OCI-M2 (cell line): ENCODE measurements around the gene EFCAB11.
A peak's percentile ranks its signal among the peaks of the same experiment; 100 is the strongest.

ENCODE experiments used
- DNase-seq: peaks from one replicate; lab custom pipeline; 2025; ENCODE audit not compliant: unreplicated experiment; lab: John Stamatoyannopoulos, UW

EFCAB11 gene

DNA sequence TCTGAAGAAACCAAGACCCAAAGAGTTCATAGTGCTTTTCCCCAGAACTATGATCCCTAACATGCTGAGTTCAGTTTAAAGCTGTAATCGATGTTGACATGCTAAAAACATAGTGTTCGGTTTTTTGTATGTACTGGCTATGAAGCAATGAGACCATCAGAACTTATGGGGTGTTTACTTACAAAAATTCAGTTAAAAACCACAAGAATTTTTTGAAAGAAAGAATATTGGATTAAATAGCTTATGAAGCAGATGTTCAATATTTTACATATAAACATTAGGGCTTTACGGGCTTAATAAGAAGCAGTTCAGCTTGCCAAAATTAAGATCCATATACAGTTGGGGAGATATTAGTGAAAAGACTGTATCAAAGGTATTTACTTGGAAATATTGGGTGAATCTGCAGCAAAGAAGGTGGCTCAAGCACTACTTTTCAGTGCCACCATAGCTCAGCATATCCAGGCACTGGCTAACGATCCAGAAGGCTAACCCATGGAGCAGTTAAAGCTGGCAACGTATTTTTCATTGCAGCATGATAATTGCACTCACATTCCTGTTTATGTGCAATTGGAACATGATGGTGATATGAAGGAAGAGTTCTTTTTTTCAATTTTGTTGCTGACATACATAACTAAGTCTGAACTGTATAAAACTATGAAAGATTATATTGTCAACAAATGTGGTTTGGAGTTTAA lies 125.9 kb downstream of the EFCAB11 start:
- DNase-seq: no peak

DNA sequence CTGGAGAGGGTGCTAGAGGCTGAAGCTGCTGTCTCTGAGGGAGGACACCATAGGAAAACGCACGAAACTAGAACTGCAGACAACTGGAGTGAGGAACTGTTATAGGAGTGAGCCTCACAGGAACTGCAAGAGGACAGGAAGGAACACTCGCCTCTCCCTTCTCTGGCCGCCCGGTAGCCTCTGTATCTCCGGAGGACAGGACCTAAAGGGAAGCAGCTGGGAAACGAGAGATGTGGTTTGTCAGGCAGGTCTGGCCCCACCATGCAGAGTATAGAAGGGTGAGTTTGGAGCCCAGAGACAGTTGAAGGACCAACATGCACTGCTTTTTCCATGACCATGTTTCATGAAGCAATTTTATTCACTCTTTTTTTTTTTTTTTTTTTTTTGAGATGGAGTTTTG lies 127.3 kb downstream of the EFCAB11 start:
- DNase-seq: no peak

DNA sequence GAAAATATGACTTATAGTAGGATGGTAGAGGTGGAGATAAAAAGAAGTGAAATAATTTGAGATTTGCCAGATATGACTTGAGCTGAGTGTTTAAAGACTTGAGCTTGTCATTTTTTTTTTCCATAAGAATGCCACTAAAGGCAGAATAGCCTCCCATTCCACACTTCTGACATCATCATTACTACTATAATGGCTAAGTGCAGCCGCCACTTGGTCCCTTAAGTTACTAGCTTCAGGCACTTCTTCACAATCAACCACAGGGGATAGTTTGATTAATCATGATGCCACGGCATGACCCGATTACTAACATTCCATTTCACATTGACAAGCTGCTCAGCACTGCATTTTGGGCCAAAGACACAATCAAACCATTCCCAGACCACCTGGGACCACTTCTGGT lies 127.9 kb downstream of the EFCAB11 start:
- no peak for DNase-seq

DNA sequence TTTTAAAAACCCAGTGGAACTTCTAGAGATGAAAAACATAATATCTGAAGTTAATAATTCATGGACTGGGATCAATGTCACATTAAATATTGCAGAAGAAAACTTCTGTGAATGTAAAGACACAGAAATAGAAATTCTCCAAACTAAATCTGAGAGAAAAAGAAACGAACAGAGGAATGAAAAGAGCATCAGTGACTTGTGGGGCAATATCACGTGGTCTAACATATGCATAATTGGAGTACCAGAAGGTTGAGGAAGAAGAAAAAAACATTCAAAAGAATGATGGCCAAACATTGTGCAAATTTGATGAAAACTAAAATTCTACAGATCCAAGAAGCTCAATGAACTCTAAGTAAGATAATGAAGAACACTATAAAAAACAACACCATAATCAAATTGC lies 130.8 kb downstream of the EFCAB11 start:
- DNase-seq: no peak

DNA sequence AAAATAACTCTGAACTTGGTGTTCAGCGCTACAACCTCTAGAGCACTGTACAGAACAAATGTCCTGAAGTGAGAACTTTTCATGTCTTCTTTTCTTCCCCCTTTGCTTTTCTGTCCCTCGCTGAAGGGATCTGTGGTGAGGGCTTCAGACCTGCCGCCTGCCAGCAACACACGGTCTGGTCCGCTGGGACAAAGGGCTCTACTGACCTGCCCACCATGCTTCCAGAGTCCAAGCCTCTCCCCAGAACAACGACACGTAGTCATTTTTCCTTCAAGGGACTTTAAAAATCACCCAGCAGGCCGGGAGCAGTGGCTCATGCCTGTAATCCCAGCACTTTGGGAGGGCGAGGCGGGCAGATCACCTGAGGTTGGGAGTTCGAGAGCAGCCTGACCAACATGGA lies 140.4 kb downstream of the EFCAB11 start:
- DNase-seq: no peak

DNA sequence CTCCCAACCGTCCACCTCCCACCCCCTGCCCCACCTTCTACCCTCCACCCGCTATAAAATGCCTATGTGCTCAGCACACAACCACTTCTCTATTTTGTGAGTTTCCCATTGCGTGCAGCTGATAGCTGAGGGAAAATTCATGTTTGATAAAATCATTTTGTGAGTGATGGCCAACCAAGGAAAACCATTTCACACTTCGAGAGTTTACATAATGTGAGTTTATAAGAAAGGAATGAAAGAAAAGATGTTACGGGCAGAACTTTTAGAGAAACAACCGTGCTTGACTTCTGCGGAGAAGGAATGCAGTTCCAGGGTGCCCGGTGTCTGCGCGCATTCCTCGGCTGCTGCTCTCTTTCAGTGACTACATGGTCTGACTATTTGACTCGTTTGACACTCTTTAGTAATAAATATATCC lies 140.9 kb downstream of the EFCAB11 start:
- peak; percentile 28 for DNase-seq

DNA sequence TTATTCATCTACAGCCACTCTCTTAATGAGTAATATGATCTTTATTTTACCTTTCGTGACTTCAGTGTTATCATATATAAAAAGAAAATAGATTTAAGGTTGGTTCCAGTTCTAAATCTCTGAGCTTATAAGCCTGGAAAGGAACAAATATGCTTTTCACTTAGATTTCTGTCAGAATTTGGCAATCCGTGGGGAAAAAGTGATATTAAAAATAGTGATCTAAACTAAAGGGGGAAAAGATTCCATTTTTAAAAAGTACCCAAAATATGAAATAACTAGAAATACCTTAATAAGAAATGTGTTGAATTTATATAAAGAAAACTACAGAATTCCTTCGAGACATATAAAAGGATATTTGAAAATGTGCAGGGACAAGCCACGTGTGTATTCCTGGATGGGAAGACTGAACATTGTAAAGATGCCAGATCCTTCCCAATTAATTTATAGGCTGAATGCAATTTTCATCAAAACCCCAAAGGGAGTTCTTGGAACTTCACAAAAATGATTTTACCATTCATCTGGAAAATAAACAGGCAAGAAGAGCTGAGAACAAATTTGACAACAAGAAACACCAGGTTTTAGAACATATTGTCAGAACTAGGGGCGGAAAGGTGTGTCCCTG lies 142.5 kb downstream of the EFCAB11 start:
- DNase-seq: no peak

DNA sequence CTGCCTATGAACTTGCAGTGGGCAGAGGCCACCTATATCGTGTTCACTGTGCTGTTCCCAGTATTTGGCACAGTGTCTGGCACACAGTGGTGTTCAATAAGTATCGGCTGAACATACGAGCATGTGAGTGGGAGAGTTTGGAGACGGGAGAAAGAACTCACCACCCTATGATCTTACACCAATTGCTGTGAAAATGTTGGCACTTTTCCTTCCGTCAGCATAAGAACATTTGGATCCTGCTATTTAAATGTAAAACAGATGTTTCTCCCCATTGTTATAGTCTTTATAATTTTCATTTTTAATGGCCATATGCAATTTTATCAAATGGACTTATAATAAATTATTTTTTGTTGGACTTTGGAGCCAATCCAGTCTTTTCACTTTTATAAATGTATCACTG lies 144.4 kb downstream of the EFCAB11 start:
- DNase-seq: no peak

DNA sequence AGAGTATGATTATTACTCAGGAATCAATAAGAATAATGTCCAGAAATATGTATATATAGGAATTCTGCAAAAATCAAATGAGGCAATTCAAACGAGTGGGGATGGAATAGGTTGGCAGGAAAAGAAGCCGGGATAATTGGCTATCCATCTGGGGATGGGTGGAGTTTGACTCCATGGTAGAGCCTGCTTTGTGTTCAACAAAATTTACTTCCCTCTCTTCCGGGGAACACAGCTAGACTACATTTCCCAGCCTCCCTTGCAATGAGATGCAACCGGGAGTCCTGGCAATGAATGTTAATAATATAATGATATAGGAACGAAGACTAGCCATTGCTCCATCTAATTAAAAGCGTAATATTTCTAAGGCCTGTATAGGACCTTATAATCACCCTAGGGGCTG lies 146.6 kb downstream of the EFCAB11 start:
- no peak for DNase-seq

DNA sequence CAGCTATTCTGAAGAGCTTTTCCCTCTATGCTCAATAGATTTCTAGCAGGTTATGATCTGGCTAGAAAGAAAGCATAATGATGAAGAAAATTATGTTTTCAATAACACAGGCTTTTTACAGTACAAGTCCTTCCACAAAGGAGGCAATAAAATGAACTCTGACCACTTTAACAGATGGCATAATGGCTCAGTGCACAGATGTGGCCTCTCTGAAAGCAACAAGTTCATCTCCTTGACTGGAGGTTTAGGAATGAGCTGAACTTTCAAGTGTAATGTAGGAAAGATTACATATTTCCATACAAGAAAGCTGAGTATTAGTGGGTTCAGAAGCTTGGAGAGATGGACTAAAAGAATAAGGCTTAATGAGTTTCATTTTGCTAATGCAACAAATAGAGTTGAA lies 147.4 kb downstream of the EFCAB11 start:
- no peak for DNase-seq

DNA sequence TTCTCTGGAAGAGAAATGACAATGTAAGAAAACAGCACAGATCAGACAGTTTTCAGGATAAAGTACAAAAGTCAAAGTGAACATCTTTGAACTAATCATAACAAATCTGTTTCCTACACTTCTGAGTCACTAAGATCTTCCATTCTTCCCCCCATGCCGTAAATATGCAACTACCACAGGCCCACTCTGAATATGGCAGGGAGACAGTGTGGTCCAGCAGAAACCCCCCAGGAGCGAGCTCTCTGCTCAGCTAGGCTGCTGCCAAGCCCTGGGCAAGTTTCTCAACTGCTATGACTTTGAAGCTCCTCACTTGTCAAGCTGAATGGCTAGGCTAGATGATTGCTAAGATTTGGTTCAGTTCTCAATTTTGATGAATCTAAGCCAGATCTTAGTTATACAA lies 148.1 kb downstream of the EFCAB11 start:
- no peak for DNase-seq

DNA sequence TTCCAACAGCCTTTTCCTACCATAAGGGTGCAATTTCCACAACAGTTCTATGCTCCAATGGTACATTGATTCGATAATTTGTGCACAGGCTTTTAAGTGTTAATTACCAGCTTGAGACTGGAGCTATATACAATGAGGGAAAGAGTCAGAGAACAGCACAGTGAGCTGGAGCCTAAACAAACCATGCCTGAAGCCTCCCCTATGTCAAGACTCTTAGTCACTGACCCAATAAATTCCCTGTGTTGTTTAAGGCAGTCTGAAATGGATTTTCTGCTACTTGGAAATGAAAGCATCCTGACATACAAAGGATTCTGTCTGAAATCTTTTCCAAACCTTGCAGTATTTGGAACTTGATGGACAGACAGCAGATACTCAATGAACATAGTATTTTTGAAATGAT lies 149.0 kb downstream of the EFCAB11 start:
- DNase-seq: no peak

DNA sequence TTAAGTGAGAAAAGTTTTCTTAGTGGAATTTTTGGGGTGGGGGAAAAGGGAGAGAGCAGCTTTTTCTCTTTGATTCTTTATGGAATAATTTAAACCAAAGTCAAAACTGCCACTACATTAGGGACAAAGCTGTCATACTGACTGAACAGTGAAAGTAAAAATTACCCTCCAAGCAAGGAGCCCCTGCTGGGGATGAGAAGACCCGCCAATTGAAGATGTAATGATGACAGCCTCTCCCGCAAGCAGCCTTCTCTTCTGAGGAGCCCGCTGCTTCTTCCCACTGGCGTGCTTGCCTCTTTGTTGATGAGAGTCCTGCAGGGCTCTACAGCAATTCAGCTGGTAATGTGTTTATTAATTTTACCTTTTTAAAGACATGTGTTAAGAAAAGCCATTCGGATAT lies 151.0 kb downstream of the EFCAB11 start:
- DNase-seq: no peak

DNA sequence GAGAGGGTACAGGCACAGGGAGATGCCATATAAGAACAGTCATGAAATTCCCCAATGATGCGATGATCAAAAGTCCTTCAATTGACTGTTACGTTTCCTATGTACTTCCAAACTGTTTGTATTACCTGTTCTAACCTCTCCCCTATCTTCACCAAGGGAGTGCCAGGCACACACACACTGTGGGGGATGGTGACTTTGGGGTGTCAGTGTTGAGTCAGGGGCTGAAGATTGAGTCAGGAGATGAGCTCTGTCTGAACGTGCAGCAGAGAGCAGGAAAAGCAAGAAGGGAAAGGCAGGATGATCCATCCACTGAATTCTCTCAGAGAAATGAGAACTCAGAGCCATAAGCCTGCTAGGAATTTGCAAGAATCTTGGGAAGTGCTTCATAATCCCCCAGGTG lies 153.4 kb downstream of the EFCAB11 start:
- DNase-seq: no peak

DNA sequence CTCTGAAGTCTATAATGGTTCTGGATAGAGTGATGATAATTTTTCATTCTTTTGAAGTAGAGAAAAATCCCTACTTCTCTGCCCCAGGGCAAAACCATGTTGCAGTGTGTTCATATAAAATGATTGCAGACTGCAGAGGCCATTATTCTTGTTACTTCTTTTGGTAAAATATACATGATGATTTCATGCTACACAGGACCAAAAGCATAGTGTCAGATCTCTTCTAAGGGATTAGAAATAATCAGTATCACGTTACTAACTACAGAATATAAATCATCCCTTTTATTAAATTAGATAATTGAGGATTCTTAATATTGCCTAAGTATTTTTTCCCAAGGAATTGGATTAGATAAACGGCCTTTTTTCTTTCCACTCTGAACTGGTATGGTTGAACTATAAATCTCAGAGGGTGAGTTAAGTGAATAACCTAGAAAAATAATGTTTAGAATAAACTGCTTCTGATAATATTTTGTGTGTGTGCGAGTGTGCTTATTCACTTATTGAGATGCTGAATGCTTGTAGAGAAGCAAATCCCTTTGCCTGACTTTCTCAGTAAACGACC lies 156.2 kb downstream of the EFCAB11 start:
- DNase-seq: no peak

DNA sequence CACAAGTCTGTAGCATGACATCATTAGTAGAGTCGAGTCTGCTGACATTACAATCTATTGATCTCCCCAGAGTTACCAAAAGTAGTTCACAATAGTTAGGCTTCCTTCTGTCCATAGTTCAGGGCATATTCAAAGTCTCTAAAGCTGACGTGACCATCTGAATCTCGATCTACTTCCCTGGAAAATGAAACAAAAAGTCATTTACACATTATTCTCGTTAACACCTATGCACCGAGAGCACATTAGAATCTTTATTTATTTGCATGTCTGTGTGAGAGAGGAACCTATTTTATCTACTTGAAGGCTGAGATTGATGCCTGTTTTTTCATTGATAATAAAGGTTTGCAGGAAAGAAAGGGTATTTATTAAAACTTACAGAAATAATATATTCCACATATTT lies 157.4 kb downstream of the EFCAB11 start:
- DNase-seq: no peak

DNA sequence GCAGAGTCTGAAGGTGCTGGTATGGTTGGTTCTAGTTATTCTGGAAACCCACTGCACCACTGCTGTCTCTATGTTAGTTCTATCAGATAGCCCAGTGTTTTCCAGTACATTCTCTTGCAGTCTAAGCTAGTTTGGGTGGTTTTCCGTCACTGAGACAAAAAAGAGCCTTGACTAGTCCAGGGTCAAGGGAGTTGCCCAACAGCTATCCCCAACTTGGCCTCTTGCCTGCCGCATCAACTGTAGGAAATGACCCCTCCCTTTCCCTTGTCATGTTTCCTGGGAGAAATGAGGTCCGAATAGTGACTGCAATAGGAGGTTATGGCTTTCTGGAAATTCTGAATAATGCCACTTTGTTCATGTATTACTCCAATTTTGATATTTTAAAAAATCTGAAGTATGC lies 160.4 kb downstream of the EFCAB11 start:
- no peak for DNase-seq

DNA sequence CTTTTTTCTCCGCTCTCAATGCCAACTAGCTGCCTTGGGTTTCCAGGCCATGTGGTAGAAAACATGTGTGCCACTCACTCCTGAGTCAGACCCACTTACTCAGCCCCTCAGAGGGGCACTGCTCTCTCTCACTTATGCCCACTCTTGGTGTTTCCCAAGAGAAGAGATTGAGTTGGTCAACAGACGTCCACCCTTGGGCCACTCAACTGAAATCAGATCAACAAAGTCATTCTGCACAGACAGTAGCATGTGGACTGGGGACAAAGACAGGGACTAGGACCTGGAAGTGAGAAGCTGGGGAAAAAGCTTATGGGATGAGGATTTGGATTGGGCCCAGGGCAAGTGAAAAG lies 161.2 kb downstream of the EFCAB11 start:
- DNase-seq: no peak

DNA sequence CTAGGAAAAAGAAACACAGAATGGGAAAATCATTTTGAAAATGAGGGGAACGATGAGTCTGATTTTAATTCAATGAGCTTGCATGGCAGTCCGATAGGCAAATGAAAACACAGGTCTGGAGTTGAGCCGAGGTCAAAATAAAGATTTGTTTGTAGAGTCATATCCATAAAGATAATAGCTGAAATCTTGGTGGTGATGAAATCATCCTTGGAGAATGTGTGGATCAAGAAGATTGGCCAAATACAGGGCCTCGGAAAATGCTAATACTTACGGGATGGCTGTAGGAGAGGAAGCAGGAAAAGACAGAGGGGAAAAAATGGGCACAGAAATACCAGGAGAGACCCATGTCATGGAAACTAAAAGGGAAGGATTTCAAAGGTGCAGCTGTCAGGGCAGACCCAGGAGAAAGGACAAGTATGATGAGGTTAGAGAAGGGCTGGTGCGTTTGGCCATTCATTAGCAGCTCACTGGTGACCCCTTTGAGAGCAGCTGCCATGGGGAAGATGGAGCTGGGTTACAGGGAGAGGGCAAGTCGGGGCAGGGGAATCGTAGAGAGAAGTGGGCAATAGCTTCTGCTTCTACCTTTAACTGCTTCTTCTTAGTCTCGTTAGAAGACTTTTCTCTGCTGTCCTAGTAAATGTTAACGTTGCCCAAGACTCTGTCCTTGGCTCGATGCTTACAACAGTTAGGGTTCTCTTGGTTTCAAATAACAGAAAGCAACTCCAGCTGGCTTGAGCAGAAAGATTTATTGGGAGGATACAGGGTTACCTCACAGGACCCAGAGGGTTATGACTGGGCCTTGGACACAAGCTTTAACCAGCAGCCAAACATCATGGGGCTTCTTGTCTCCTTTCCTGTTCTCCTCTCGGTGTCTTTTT lies 161.8 kb downstream of the EFCAB11 start:
- no peak for DNase-seq

DNA sequence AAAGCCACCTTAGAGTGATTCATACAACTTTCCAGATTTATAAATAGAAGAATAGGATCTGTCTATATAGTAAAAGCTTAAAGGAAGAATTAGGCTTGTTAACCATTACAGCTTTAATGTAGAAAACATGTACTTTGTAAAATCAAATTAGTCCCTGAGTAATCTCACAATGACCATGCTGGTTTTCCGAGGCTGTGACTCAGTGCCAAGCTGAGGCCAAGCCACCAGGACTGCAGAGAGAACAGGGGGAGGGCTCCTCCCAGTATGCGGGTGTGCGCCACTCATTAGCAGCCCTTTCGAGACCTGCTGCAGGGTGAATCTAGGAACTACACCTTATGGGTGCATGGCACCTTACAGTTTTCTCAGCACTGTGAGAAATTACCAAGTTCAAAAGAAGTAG lies 167.0 kb downstream of the EFCAB11 start:
- DNase-seq: no peak

DNA sequence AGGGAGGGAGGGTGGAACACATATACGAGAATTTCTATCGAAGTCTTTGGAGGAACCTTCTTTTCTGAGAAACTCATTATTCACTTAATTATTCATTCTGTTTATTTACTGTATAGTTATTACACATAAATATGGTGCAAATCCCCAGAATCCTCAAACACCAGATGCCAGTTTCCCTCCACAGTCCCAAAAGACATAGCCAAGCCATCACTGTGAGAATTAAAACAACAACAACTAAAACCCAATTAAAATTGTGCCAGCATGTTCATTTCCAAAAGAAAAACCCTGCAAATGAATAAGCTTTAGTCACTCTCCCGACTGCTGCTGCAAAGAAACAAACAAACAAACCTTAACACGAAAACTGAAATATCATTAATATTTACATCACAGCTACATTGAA lies 173.5 kb downstream of the EFCAB11 start:
- DNase-seq: no peak

DNA sequence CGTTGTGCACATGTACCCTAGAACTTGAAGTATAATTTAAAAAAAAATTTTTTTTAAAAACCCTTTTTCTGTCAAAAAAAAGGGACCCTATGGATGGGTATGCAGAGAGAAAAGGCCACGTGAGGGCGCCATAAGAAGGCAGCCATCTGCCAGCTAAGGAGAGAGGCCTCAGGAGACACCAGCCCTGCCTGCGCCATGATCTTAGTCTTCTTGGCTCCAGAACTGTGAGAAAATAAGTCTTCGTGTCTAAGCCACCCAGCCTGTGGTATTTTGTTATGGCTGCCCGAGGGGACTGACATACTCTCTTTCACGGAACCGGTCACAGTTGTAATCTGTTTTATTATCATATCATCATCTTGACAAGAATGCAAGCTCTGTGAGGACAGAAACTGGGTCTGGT lies 174.8 kb downstream of the EFCAB11 start:
- no peak for DNase-seq
